Astrocyte of the spinal cord (primary cell): ENCODE data around the gene PTPRN2.

Experiments used
- DNase-seq: peaks from one replicate; pipeline ENCODE4 v3.0.0; 2011; ENCODE audit warnings: low read depth, low spot score
- H3K4me3 ChIP-seq: 2 replicates; pipeline ENCODE4 v1.5.1; 2011; ENCODE audit warnings: low read depth, mild to moderate bottlenecking, low read length, moderate library complexity
- in situ Hi-C: cut with HindIII; loops from 2 replicates; pipeline ENCODE4 v1.10.0; 2017; ENCODE audit warnings: low sequenced_read_pairs
- TF ChIP-seq, protein P1 (sequence below): IDR thresholded peaks from 2 replicates; pipeline ENCODE4 v1.5.1; 2012; ENCODE audit warnings: low read depth, mild to moderate bottlenecking, low read length, inconsistent platforms

Gene PTPRN2

GRCh38 chr7:158015403-158016179 is 572.0 kb downstream of the PTPRN2 start:
- no peak overlapping the region for H3K4me3 ChIP-seq
- TF ChIP-seq, protein P1, sequence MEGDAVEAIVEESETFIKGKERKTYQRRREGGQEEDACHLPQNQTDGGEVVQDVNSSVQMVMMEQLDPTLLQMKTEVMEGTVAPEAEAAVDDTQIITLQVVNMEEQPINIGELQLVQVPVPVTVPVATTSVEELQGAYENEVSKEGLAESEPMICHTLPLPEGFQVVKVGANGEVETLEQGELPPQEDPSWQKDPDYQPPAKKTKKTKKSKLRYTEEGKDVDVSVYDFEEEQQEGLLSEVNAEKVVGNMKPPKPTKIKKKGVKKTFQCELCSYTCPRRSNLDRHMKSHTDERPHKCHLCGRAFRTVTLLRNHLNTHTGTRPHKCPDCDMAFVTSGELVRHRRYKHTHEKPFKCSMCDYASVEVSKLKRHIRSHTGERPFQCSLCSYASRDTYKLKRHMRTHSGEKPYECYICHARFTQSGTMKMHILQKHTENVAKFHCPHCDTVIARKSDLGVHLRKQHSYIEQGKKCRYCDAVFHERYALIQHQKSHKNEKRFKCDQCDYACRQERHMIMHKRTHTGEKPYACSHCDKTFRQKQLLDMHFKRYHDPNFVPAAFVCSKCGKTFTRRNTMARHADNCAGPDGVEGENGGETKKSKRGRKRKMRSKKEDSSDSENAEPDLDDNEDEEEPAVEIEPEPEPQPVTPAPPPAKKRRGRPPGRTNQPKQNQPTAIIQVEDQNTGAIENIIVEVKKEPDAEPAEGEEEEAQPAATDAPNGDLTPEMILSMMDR: no peak
- in situ Hi-C loops: no loop called here
- no peak for DNase-seq

GRCh38 chr7:158014976-158015375 is 572.6 kb downstream of the PTPRN2 start:
- no peak overlapping the region for H3K4me3 ChIP-seq
- TF ChIP-seq, protein P1: no peak
- in situ Hi-C loops: no loop called here
- DNase-seq: no peak

DNA sequence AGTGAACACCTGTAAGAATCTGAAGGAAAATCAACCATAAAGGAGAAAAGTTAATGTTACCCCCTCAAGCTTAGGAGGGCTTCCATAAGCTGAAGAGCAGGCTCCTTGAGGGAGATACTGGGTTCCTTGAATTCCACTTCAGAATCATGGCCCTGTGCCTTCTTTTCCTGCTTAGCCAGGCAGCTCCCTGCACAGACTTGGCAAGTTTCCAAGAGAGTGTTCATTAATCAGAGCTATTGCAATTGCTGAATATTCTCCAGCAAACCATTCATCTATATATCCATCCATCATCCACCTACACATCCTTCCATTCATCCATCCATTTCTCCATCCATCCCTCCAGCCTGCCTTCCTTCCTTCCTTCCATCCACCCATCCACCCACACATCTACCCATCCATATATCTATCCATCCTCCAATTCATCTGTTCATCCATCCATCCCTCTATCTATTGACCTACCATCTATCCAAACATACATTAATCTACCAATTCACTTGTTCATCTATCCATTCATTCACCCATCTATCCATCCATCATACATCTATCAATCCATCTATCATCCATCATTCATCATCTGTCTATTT is 574.4 kb downstream of the PTPRN2 start:
- in situ Hi-C loops: no loop called here
- TF ChIP-seq, protein P1: no peak
- no peak for DNase-seq
- H3K4me3 ChIP-seq: no peak overlapping the region

GRCh38 chr7:158011941-158012340 is 575.7 kb downstream of the PTPRN2 start:
- H3K4me3 ChIP-seq: no peak overlapping the region
- DNase-seq: no peak
- TF ChIP-seq, protein P1: no peak
- in situ Hi-C loops: no loop called here

DNA sequence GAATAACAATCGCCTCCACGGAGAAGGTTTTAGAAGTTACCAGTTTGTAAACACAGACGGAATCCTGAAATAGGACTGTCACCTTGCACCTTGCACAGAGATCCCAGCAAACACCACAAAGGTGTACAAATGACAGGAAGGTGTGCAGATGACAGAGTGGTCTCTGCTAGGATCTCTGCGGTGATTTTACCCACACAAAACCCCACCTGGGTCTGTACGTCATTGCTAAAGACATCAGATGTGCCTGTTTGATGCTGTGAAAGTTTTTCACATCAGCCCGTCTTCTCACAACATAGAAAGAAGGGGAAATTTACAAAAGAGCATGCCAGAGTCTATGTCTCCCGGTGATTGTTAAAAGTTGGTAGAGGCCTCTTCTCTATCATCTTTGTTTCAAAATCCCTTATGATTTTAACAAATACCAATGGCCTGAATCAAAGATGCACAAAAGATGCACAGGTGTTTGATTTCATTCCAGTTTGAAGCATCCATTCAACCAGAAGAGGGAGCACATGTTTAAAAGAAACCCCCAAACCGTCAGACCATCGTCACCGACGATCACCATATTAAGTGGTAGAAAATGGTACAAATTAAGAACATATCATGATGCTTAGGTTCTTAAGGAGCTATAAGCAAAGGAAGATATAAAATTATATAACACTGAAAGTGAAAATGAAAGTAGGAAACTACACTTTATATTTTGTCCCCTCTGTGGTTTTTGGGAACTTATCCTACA is 576.5 kb downstream of the PTPRN2 start:
- in situ Hi-C loops: no loop called here
- DNase-seq: no peak
- TF ChIP-seq, protein P1: no peak
- no peak overlapping the region for H3K4me3 ChIP-seq

DNA sequence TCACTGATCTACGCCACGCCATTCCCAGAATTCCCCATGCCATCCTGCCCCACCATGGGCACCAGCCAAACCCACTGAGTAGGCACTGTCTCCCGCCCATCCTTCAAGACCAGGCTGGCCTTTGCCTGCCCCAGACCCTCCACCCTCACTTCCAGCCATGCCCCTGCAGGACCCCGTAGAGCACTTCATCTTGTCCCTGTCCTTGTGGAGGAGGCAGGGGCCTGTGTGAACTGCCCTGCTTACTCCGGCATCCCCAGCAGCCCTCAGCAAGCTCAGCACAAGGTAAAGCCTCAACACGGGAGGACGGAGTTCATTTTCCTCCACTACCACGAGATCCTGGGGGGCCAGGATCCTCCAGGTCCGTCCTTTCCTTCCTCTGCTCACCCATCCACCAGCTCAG is 577.7 kb downstream of the PTPRN2 start:
- in situ Hi-C loops: no loop called here
- H3K4me3 ChIP-seq: no peak overlapping the region
- DNase-seq: no peak
- TF ChIP-seq, protein P1: no peak
